Measurements from ENCODE around the gene HTR3B. TPM values are rescaled to one million over a fixed set of nuclear protein-coding genes. Genes with fewer than 3 reads are reported as not detected.
A peak's percentile ranks its signal among the peaks of the same experiment; 100 is the strongest.
"Not testable (repeated sequence)": the region's sequence is repeated elsewhere in the genome, so short reads cannot be mapped to it uniquely, and the experiment has no call there.

HTR3B gene
- total RNA-seq, 1 donor from 2014 or later, result not detected

GRCh38 chr11:113935858-113936257 is 31.3 kb downstream of the HTR3B start:
- no peak for DNase-seq (ENCODE audit: low spot score)

GRCh38 chr11:113937918-113938317 is 33.3 kb downstream of the HTR3B start:
- DNase-seq (ENCODE audit: low spot score), result no peak
- ATAC-seq, result no peak

More at GRCh38 chr11:113935858-113936257, 31.3 kb downstream of the HTR3B start:
- ATAC-seq, result no peak

- no peak for ATAC-seq
- DNase-seq (ENCODE audit: low spot score), result no peak
Measured at GRCh38 chr11:113942256-113942655, 37.7 kb downstream of the HTR3B start.

GRCh38 chr11:113946162-113946561 is 41.6 kb downstream of the HTR3B start:
- not testable (repeated sequence) for DNase-seq (ENCODE audit: low spot score); ATAC-seq

GRCh38 chr11:113947994-113948393 is 43.4 kb downstream of the HTR3B start:
- ATAC-seq (no peak), DNase-seq (ENCODE audit: low spot score) (no peak)

- no peak for ATAC-seq
Measured at GRCh38 chr11:113949891-113950290, 45.3 kb downstream of the HTR3B start.

GRCh38 chr11:113951537-113951936 is 46.9 kb downstream of the HTR3B start:
- no peak for DNase-seq (ENCODE audit: low spot score)
- ATAC-seq, result no peak

More at GRCh38 chr11:113949891-113950290, 45.3 kb downstream of the HTR3B start:
- no peak for DNase-seq (ENCODE audit: low spot score)

- ATAC-seq (no peak), DNase-seq (ENCODE audit: low spot score) (no peak)
Measured at GRCh38 chr11:113952070-113952469, 47.5 kb downstream of the HTR3B start.

GRCh38 chr11:113952588-113952987 is 48.0 kb downstream of the HTR3B start:
- no peak for ATAC-seq
- no peak for DNase-seq (ENCODE audit: low spot score)

- ATAC-seq (no peak), DNase-seq (ENCODE audit: low spot score) (no peak)
Measured at GRCh38 chr11:113954235-113954634, 49.6 kb downstream of the HTR3B start.

- ATAC-seq (no peak), DNase-seq (ENCODE audit: low spot score) (no peak)
Measured at GRCh38 chr11:113956986-113957385, 52.4 kb downstream of the HTR3B start.

GRCh38 chr11:113960702-113961330 is 56.2 kb downstream of the HTR3B start:
- DNase-seq (ENCODE audit: low spot score) (no peak), ATAC-seq (no peak)

- ATAC-seq, result no peak
Measured at GRCh38 chr11:113967361-113967760, 62.8 kb downstream of the HTR3B start.

GRCh38 chr11:113971506-113972195 is 67.1 kb downstream of the HTR3B start:
- ATAC-seq (no peak), DNase-seq (ENCODE audit: low spot score) (no peak)

More at GRCh38 chr11:113967361-113967760, 62.8 kb downstream of the HTR3B start:
- no peak for DNase-seq (ENCODE audit: low spot score)

GRCh38 chr11:113974741-113975470 is 70.3 kb downstream of the HTR3B start, which contains the start of gene HTR3A:
HTR3A (plus strand) TSS chr11:113975108; CDS start chr11:113975326, 218 bp downstream.
- ATAC-seq (peak; percentile 50), DNase-seq (ENCODE audit: low spot score) (no peak)

GRCh38 chr11:113977071-113977490 is 72.5 kb downstream of the HTR3B start:
- DNase-seq (ENCODE audit: low spot score) (no peak), ATAC-seq (no peak)

GRCh38 chr11:113977701-113978100 is 73.1 kb downstream of the HTR3B start:
- ATAC-seq (no peak), DNase-seq (ENCODE audit: low spot score) (no peak)

GRCh38 chr11:113979431-113979830 is 74.8 kb downstream of the HTR3B start:
- ATAC-seq (no peak), DNase-seq (ENCODE audit: low spot score) (no peak)

GRCh38 chr11:113980785-113981184 is 76.2 kb downstream of the HTR3B start:
- no peak for DNase-seq (ENCODE audit: low spot score)
- ATAC-seq, result no peak

- DNase-seq (ENCODE audit: low spot score) (no peak), ATAC-seq (no peak)
Measured at GRCh38 chr11:113982306-113982705, 77.7 kb downstream of the HTR3B start.

GRCh38 chr11:113984781-113985180 is 80.2 kb downstream of the HTR3B start:
- ATAC-seq (no peak), DNase-seq (ENCODE audit: low spot score) (no peak)

- DNase-seq (ENCODE audit: low spot score) (no peak), ATAC-seq (no peak)
Measured at GRCh38 chr11:113985906-113986305, 81.3 kb downstream of the HTR3B start.
